OCI-LY1 (cell line): ENCODE results near the gene DBI.

ENCODE experiments used
- H2AFZ ChIP-seq: fragments of 200-600 bp; sonication (generic), shearing (Covaris generic); 2 replicates; pipeline ENCODE4 v1.6.0; 2014; ENCODE audit warnings: antibody characterized with exemption, mild to moderate bottlenecking, low read length
- H3F3A ChIP-seq: fragments of 200-600 bp; sonication (generic), shearing (Covaris generic); 2 replicates; pipeline ENCODE4 v1.6.0; 2014; ENCODE audit warnings: mild to moderate bottlenecking, antibody characterized with exemption, low read length, moderate library complexity; ENCODE audit not compliant: insufficient read depth
- H3K27ac ChIP-seq: fragments of 200-600 bp; sonication (generic); 2 replicates; pipeline ENCODE4 v1.5.1; 2014; ENCODE audit warnings: low read length, mixed run types, mild to moderate bottlenecking, low read depth; ENCODE audit not compliant: poor library complexity, severe bottlenecking
- H3K27me3 ChIP-seq: fragments of 200-600 bp; sonication (generic); 2 replicates; pipeline ENCODE4 v1.6.0; 2014; ENCODE audit warnings: antibody characterized with exemption, mild to moderate bottlenecking, low read length, moderate library complexity; ENCODE audit not compliant: insufficient read depth
- H3K36me3 ChIP-seq: fragments of 200-600 bp; sonication (generic); 2 replicates; pipeline ENCODE4 v1.6.1; 2014; ENCODE audit warnings: mild to moderate bottlenecking, antibody characterized with exemption, low read length, moderate library complexity, mixed read lengths; ENCODE audit not compliant: insufficient read depth
- H3K4me1 ChIP-seq: fragments of 200-600 bp; sonication (generic); 2 replicates; pipeline ENCODE4 v1.5.1; 2014; ENCODE audit warnings: mild to moderate bottlenecking, low read length, moderate library complexity; ENCODE audit not compliant: insufficient read depth, severe bottlenecking
- H3K4me2 ChIP-seq: fragments of 200-600 bp; sonication (generic), shearing (Covaris generic); 2 replicates; pipeline ENCODE4 v1.6.1; 2014; ENCODE audit warnings: low read length
- H3K4me3 ChIP-seq: fragments of 200-600 bp; sonication (generic); 2 replicates; pipeline ENCODE4 v1.5.1; 2014; ENCODE audit warnings: low read length, low read depth, mild to moderate bottlenecking, mixed read lengths; ENCODE audit not compliant: poor library complexity, severe bottlenecking
- H3K79me2 ChIP-seq: fragments of 200-600 bp; shearing (Covaris generic); 2 replicates; pipeline ENCODE4 v1.6.1; 2016; ENCODE audit warnings: mixed run types, low read length, mixed read lengths; ENCODE audit not compliant: insufficient read depth
- H3K9ac ChIP-seq: fragments of 200-600 bp; sonication (generic), shearing (Covaris generic); 2 replicates; pipeline ENCODE4 v1.6.1; 2014; ENCODE audit warnings: mild to moderate bottlenecking, low read length, mixed read lengths
- H3K9me2 ChIP-seq: fragments of 200-600 bp; sonication (generic), shearing (Covaris generic); 2 replicates; pipeline ENCODE4 v1.6.1; 2014; ENCODE audit warnings: low read depth, mild to moderate bottlenecking, low read length, mixed read lengths
- H3K9me3 ChIP-seq: fragments of 200-600 bp; shearing (Covaris generic); 2 replicates; pipeline ENCODE4 v1.6.1; 2014; ENCODE audit warnings: low read length, mixed read lengths
- H4K20me1 ChIP-seq: fragments of 200-600 bp; sonication (generic), shearing (Covaris generic); 2 replicates; pipeline ENCODE4 v1.6.0; 2016; ENCODE audit warnings: mild to moderate bottlenecking, low read length; ENCODE audit not compliant: insufficient read depth
- EZH2 ChIP-seq: fragments of 200-600 bp; sonication (generic), shearing (Covaris generic); IDR thresholded peaks from 2 replicates; pipeline ENCODE4 v1.8.0; 2017; ENCODE audit warnings: borderline replicate concordance, mixed run types, mild to moderate bottlenecking, antibody characterized with exemption, low read length, moderate library complexity, mixed read lengths
- TF ChIP-seq, protein P1 (sequence below): fragments of 200-600 bp; sonication (generic), shearing (Covaris generic); IDR thresholded peaks from 2 replicates; pipeline ENCODE4 v1.5.1; 2017; ENCODE audit warnings: mild to moderate bottlenecking, antibody characterized with exemption, low read length, moderate library complexity, mixed read lengths

The DBI gene

DNA sequence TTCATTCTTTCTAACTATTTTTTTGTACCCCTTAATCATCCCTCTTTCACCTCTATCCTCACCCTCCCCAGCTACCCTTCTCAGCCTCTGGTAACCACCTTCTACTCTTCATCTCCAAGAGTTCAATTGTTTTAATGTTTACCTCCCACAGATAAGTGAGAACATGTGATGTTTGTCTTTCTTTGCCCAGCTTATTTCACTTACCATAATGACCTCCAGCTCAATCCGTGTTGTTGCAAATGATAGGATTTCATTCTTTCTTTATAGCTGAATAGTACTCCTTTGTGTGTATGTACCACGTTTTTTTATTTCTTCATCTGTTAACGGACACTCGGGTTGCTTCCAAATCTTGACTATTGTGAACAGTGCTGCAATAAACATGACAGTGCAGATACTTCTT lies 42.7 kb downstream of the DBI start:
- Histone ChIP-seq H3K36me3 (no peaks in the 10 kb centered on the region), H3K79me2 (no peaks in the 10 kb centered on the region), H3K4me3 (no peak overlapping the region), H3K4me2 (no peak overlapping the region), H2AFZ (no peak overlapping the region), H3F3A (no peaks in the 10 kb centered on the region), H3K9ac (no peak overlapping the region), H3K9me3 (no peaks in the 10 kb centered on the region), H3K9me2 (no peaks in the 10 kb centered on the region), H4K20me1 (no peaks in the 10 kb centered on the region), H3K4me1 (no peaks in the 10 kb centered on the region), H3K27me3 (no peaks in the 10 kb centered on the region), H3K27ac (no peak overlapping the region)
- TF ChIP-seq, protein P1, sequence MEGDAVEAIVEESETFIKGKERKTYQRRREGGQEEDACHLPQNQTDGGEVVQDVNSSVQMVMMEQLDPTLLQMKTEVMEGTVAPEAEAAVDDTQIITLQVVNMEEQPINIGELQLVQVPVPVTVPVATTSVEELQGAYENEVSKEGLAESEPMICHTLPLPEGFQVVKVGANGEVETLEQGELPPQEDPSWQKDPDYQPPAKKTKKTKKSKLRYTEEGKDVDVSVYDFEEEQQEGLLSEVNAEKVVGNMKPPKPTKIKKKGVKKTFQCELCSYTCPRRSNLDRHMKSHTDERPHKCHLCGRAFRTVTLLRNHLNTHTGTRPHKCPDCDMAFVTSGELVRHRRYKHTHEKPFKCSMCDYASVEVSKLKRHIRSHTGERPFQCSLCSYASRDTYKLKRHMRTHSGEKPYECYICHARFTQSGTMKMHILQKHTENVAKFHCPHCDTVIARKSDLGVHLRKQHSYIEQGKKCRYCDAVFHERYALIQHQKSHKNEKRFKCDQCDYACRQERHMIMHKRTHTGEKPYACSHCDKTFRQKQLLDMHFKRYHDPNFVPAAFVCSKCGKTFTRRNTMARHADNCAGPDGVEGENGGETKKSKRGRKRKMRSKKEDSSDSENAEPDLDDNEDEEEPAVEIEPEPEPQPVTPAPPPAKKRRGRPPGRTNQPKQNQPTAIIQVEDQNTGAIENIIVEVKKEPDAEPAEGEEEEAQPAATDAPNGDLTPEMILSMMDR = no peak
- no peak for TF ChIP-seq EZH2

DNA sequence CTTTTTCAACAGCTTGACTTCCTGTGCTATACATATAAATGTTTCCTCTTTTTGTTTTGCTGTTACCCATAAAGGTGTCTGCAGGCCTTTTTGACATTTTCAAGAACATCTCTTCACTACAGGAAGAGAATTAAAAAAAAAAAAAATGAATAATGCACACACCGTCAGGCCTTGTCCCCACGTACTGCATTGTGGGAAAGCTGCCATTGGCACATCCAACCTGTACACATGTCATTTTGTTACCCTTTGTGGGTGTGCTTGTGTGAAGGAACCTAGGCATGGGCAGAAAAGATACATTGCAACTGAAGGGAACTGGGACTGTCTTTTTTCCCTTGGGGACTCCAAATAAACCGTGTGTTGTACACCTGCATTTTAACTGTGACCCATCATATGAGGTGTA lies 48.1 kb downstream of the DBI start:
- Histone ChIP-seq H4K20me1 (no peaks in the 10 kb centered on the region), H3K79me2 (no peaks in the 10 kb centered on the region), H3K36me3 (no peaks in the 10 kb centered on the region), H3K9me2 (no peaks in the 10 kb centered on the region), H3F3A (no peaks in the 10 kb centered on the region), H3K4me2 (no peak overlapping the region), H2AFZ (no peak overlapping the region), H3K9ac (no peak overlapping the region), H3K27ac (no peak overlapping the region), H3K4me3 (no peak overlapping the region), H3K9me3 (no peaks in the 10 kb centered on the region), H3K27me3 (no peaks in the 10 kb centered on the region), H3K4me1 (no peaks in the 10 kb centered on the region)
- TF ChIP-seq, protein P1 = no peak
- TF ChIP-seq EZH2 = no peak

DNA sequence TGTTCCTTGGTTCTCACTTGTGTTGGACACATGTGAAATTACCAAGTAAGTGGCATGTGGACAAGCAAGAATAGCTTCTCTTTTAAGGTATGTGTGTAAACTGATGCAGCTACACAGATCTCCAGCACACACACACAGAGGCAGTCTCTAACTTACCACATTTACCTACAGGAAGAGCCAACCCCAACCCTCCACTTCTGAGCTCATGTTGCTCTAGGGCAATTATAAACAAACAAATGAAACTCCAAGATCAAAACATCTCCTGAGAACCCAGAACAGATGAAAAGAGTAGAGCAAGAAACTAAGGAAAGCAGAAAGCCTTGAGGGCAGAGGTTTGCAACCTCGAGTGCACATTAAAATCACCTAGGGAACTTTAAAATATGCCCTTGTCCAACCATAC lies 48.9 kb downstream of the DBI start:
- H2AFZ ChIP-seq = no peak overlapping the region
- H3K36me3 ChIP-seq = no peaks in the 10 kb centered on the region
- no peaks in the 10 kb centered on the region for H3K9me3 ChIP-seq
- TF ChIP-seq EZH2 = no peak
- TF ChIP-seq, protein P1 = no peak
- H3K27me3 ChIP-seq = no peaks in the 10 kb centered on the region
- H3K4me3 ChIP-seq = no peak overlapping the region
- H3K9me2 ChIP-seq = no peaks in the 10 kb centered on the region
- no peaks in the 10 kb centered on the region for H3K4me1 ChIP-seq
- H3K27ac ChIP-seq = no peak overlapping the region
- H3K4me2 ChIP-seq = no peak overlapping the region
- H3K9ac ChIP-seq = no peak overlapping the region
- no peaks in the 10 kb centered on the region for H3K79me2 ChIP-seq
- no peaks in the 10 kb centered on the region for H3F3A ChIP-seq
- no peaks in the 10 kb centered on the region for H4K20me1 ChIP-seq
